GM23338 (cell line): ENCODE measurements around the gene EML1. TPM values are rescaled to one million over a fixed set of nuclear protein-coding genes. Genes with fewer than 3 reads are reported as not detected.

Experiments used
- ATAC-seq: fragments of 200-7000 bp; cut with Tn5 transposase; 3 replicates; pipeline ENCODE4 v1.9.1; 2020
- DNase-seq: peaks from one replicate; pipeline ENCODE4 v3.0.0-alpha.2; 2015; ENCODE audit warnings: low spot score
- H2AFZ ChIP-seq: fragments of 200-600 bp; sonication (generic); 2 replicates; pipeline ENCODE4 v1.8.0; 2016; ENCODE audit warnings: antibody characterized with exemption, mild to moderate bottlenecking, moderate library complexity
- H3F3A ChIP-seq: fragments of 200-600 bp; sonication (generic); replicated peaks from 2 replicates; pipeline ENCODE4 v1.8.0; 2017; ENCODE audit warnings: antibody characterized with exemption, mixed run types, low read depth
- H3K27ac ChIP-seq: fragments of 200-600 bp; sonication (generic); 2 replicates; pipeline ENCODE4 v1.6.1; 2016; ENCODE audit warnings: low read depth
- H3K27me3 ChIP-seq: fragments of 200-600 bp; sonication (generic); 2 replicates; pipeline ENCODE4 v1.8.0; 2016; ENCODE audit warnings: mild to moderate bottlenecking, mixed run types, moderate library complexity; ENCODE audit not compliant: insufficient read depth
- H3K36me3 ChIP-seq: fragments of 200-600 bp; sonication (generic); 2 replicates; pipeline ENCODE4 v1.8.0; 2016; ENCODE audit warnings: mild to moderate bottlenecking; ENCODE audit not compliant: insufficient read depth
- H3K4me1 ChIP-seq: fragments of 200-600 bp; sonication (generic); 2 replicates; pipeline ENCODE4 v1.8.0; 2016; ENCODE audit warnings: mild to moderate bottlenecking, moderate library complexity; ENCODE audit not compliant: insufficient read depth
- H3K4me2 ChIP-seq: fragments of 200-600 bp; sonication (generic); 2 replicates; pipeline ENCODE4 v1.7.1; 2017; ENCODE audit warnings: mixed run types
- H3K4me3 ChIP-seq: fragments of 200-600 bp; sonication (generic); 2 replicates; pipeline ENCODE4 v1.6.1; 2016; ENCODE audit warnings: mixed run types
- H3K79me2 ChIP-seq: fragments of 200-600 bp; sonication (generic); replicated peaks from 2 replicates; pipeline ENCODE4 v1.8.0; 2017; ENCODE audit warnings: mild to moderate bottlenecking; ENCODE audit not compliant: insufficient read depth
- H3K9me2 ChIP-seq: fragments of 200-600 bp; sonication (generic); 2 replicates; pipeline ENCODE4 v1.8.0; 2017; ENCODE audit not compliant: insufficient read depth
- H4K20me1 ChIP-seq: fragments of 200-600 bp; sonication (generic); replicated peaks from 2 replicates; pipeline ENCODE4 v1.8.0; 2017; ENCODE audit warnings: mild to moderate bottlenecking; ENCODE audit not compliant: insufficient read depth
- H3K27ac Mint-ChIP-seq: 2 replicates; pipeline ENCODE4 v1.8.0; 2020; ENCODE audit warnings: inconsistent platforms, mild to moderate bottlenecking, moderate library complexity, mixed read lengths
- H3K27me3 Mint-ChIP-seq: 3 replicates; pipeline ENCODE4 v1.8.0; 2022; ENCODE audit warnings: low read depth, mild to moderate bottlenecking, moderate library complexity, mixed read lengths, inconsistent platforms; ENCODE audit not compliant: insufficient read depth, poor library complexity
- H3K36me3 Mint-ChIP-seq: 3 replicates; pipeline ENCODE4 v1.8.0; 2021; ENCODE audit warnings: low read depth, mild to moderate bottlenecking, inconsistent platforms, moderate library complexity, mixed read lengths
- H3K4me1 Mint-ChIP-seq: 3 replicates; pipeline ENCODE4 v1.8.0; 2020; ENCODE audit warnings: mild to moderate bottlenecking, inconsistent platforms, mixed read lengths
- H3K4me3 Mint-ChIP-seq: 3 replicates; pipeline ENCODE4 v1.8.0; 2021; ENCODE audit warnings: moderate library complexity, mild to moderate bottlenecking, inconsistent platforms, mixed read lengths
- H3K9me3 Mint-ChIP-seq: 3 replicates; pipeline ENCODE4 v1.8.0; 2020; ENCODE audit warnings: moderate library complexity, mild to moderate bottlenecking, inconsistent platforms, mixed read lengths
- CREB1 ChIP-seq: fragments of 250-450 bp; sonication (Bioruptor Pico); IDR thresholded peaks from 2 replicates; pipeline ENCODE4 v1.5.0; 2020; ENCODE audit warnings: low read depth, mild to moderate bottlenecking, moderate library complexity
- EZH2 ChIP-seq: fragments of 200-600 bp; sonication (generic); IDR thresholded peaks from one replicate; pipeline ENCODE4 v1.8.0; 2017; ENCODE audit warnings: antibody characterized with exemption, mild to moderate bottlenecking, low read depth; ENCODE audit not compliant: unreplicated experiment
- EZH2phosphoT487 ChIP-seq: fragments of 200-600 bp; sonication (generic); IDR thresholded peaks from one replicate; pipeline ENCODE4 v1.8.1; 2018; ENCODE audit warnings: antibody characterized with exemption; ENCODE audit not compliant: unreplicated experiment
- NANOG ChIP-seq: IDR thresholded peaks from 2 replicates; pipeline ENCODE4 v1.6.1; 2016; ENCODE audit warnings: antibody characterized with exemption, borderline replicate concordance
- POLR2AphosphoS5 ChIP-seq: IDR thresholded peaks from 2 replicates; pipeline ENCODE4 v1.6.1; 2016; ENCODE audit warnings: antibody characterized with exemption, low read depth
- REST ChIP-seq: IDR thresholded peaks from one replicate; pipeline ENCODE4 v1.6.1; 2018; ENCODE audit warnings: antibody characterized with exemption; ENCODE audit not compliant: unreplicated experiment
- STAT1 ChIP-seq: IDR thresholded peaks from one replicate; pipeline ENCODE4 v1.6.1; 2016; ENCODE audit warnings: antibody characterized with exemption; ENCODE audit not compliant: unreplicated experiment
- ZNF114 ChIP-seq: fragments of 250-450 bp; sonication (Bioruptor Pico); IDR thresholded peaks from 2 replicates; pipeline ENCODE4 v1.5.0; 2020; ENCODE audit warnings: mild to moderate bottlenecking, moderate library complexity
- polyA plus RNA-seq: library from polyadenylated mRNA; unstranded; fragments of >200 nt; fragmentation: Nextera tagmentation; extraction: Ambion mirVana; gene quantifications from 2 replicates; pipeline ENCODE4 v1.2.1, GENCODE V29; 2016
- total RNA-seq: library from RNA; depleted of rRNA; stranded (reverse); fragments of >200 nt; shearing (Covaris generic); gene quantifications from 2 replicates; pipeline ENCODE4 v1.2.3, GENCODE V29; 2014
- TF ChIP-seq, protein P1 (sequence below): IDR thresholded peaks from 2 replicates; pipeline ENCODE4 v1.6.1; 2016; ENCODE audit warnings: antibody characterized with exemption
- TF ChIP-seq, protein P2 (sequence below), 2 experiments: fragments of 200-600 bp in 1 of 2; sonication (generic) in 1 of 2; conservative IDR thresholded peaks; 2 replicates each; pipeline versions ENCODE4 v1.5.1 to v1.6.1; 2016 to 2017; ENCODE audit warnings: antibody characterized with exemption in 2 of 2, low read depth in 2 of 2, mild to moderate bottlenecking in 2 of 2, moderate library complexity in 1 of 2

Gene EML1
- total and polyA plus RNA-seq, 2 experiments from 2014 or later, result 7.0 to 18.1 TPM

- no peak overlapping the region for H3K27ac Mint-ChIP-seq
- Histone ChIP-seq H3K79me2 (no peaks in the 10 kb centered on the region), H3K9me2 (no peaks in the 10 kb centered on the region), H3F3A (no peaks in the 10 kb centered on the region), H3K36me3 (no peaks in the 10 kb centered on the region), H2AFZ (no peak overlapping the region), H3K27ac (no peak overlapping the region), H3K4me3 (no peak overlapping the region), H4K20me1 (no peaks in the 10 kb centered on the region), H3K4me1 (peaks cover 6% of the 10 kb centered on the region; the same call in 1 of the 2 replicates), H3K27me3 (no peaks in the 10 kb centered on the region), H3K4me2 (no peak overlapping the region)
- no peak for ATAC-seq
- H3K9me3 Mint-ChIP-seq, result no peaks in the 10 kb centered on the region; the same call in 1 of the 3 replicates
- no peaks in the 10 kb centered on the region; the same call in none of the 3 replicates for H3K36me3 Mint-ChIP-seq
- no peak for TF ChIP-seq POLR2AphosphoS5
- TF ChIP-seq CREB1 (CRISPR knock-in tag), result no peak
- TF ChIP-seq EZH2, result no peak
- TF ChIP-seq, protein P1, sequence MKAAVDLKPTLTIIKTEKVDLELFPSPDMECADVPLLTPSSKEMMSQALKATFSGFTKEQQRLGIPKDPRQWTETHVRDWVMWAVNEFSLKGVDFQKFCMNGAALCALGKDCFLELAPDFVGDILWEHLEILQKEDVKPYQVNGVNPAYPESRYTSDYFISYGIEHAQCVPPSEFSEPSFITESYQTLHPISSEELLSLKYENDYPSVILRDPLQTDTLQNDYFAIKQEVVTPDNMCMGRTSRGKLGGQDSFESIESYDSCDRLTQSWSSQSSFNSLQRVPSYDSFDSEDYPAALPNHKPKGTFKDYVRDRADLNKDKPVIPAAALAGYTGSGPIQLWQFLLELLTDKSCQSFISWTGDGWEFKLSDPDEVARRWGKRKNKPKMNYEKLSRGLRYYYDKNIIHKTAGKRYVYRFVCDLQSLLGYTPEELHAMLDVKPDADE, result no peak
- TF ChIP-seq NANOG, result no peak
- TF ChIP-seq STAT1, result no peak
- TF ChIP-seq ZNF114 (CRISPR knock-in tag), result no peak
- TF ChIP-seq EZH2phosphoT487, result no peak
- TF ChIP-seq, protein P2, sequence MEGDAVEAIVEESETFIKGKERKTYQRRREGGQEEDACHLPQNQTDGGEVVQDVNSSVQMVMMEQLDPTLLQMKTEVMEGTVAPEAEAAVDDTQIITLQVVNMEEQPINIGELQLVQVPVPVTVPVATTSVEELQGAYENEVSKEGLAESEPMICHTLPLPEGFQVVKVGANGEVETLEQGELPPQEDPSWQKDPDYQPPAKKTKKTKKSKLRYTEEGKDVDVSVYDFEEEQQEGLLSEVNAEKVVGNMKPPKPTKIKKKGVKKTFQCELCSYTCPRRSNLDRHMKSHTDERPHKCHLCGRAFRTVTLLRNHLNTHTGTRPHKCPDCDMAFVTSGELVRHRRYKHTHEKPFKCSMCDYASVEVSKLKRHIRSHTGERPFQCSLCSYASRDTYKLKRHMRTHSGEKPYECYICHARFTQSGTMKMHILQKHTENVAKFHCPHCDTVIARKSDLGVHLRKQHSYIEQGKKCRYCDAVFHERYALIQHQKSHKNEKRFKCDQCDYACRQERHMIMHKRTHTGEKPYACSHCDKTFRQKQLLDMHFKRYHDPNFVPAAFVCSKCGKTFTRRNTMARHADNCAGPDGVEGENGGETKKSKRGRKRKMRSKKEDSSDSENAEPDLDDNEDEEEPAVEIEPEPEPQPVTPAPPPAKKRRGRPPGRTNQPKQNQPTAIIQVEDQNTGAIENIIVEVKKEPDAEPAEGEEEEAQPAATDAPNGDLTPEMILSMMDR (conservative IDR thresholded peaks at IDR 0.05; ENCODE audit: low read depth in 2 of 2), result no peak
- no peak for TF ChIP-seq REST
- no peak overlapping the region for H3K4me3 Mint-ChIP-seq
- H3K27me3 Mint-ChIP-seq, result peaks cover 4% of the 10 kb centered on the region
- H3K4me1 Mint-ChIP-seq, result peaks cover 11% of the 10 kb centered on the region; the same call in 2 of the 3 replicates
- no peak for DNase-seq
Observed at GRCh38 chr14:99952039-99952438, 158.8 kb downstream of the EML1 start.
